GM19452 (cell line): Measurements from ENCODE around the gene ZBTB7C.

Source experiments
- ATAC-seq: cut with Tn5 transposase; IDR thresholded peaks from one replicate; pipeline ENCODE4 v1.9.1; 2021; ENCODE audit not compliant: unreplicated experiment

Gene ZBTB7C

DNA sequence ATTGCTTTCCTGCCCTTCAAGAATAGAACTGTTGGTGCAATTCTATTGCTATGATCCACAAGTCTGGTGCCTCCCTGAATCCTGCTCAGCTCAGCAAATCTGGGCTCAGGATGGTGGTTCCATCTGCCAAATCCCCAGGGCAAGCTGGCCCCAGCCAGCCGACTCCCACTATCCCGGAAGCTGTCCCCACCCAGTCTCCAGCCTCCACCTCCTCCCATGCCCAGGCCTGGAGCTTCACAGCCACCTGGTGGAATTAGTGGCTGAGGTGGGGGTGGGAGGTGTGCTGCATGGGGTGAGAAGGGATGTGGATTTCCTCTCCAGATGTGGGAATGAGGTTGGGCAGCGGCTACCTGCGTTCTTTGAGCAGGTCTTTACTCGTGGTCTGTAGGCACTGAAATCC, 359.4 kb downstream of the ZBTB7C start:
- no peak for ATAC-seq

DNA sequence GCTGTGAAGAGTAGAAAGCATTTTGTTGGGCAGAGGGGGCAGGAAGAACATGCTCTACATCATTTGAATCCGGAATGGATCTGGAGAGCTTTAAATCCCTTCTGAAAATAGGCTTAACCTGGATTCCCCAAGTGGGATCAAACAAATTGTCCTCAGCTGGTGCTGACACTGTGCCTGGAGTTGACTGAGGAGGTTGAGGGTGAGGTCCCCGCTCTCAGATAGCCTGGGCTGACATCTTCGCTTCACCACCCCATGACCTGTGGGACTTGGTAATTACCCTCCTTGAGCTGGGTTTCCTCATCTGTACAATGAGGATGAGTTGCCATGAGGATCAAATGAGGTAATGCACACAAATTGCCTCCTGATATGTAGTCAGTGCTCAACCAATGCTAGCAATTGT, 360.9 kb downstream of the ZBTB7C start:
- no peak for ATAC-seq

DNA sequence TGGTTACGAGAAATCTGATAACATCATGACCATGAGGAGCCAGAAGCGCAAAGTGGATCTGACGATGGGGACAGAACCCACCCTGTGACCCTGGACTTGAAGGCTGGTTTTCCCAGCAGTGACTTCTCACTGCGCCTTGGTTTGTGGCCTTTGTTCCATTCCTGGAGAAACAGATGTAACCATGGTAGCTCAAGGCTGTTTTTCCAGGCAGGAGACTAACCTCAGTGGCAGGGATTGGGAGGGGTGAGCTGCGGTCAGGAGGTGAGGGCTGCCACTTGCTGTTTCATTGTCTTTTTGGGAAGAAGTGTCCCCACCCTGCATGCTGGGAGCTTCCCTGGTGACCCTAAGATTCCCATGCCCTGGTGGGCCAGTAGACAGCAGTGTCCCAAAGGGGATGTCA, 362.3 kb downstream of the ZBTB7C start:
- no peak for ATAC-seq

DNA sequence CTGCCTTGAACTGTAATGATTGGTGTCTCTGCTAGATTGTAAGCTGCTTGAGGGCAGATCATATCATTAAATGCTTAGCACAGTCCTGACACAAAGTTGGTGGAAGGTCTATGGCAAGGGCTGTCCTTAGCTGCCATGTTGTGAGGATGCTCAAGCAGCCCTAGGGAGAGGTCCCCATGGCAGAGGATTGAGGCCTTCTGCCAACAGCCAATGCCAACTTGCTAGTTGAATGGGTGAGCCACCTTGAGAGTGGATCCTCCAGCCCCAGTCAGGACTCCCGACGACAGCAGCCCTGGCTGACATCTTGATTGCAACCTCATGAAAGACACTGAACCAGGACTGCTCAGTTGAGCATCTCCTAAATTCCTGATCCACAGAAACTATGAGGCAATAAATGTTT, 363.4 kb downstream of the ZBTB7C start:
- no peak for ATAC-seq

DNA sequence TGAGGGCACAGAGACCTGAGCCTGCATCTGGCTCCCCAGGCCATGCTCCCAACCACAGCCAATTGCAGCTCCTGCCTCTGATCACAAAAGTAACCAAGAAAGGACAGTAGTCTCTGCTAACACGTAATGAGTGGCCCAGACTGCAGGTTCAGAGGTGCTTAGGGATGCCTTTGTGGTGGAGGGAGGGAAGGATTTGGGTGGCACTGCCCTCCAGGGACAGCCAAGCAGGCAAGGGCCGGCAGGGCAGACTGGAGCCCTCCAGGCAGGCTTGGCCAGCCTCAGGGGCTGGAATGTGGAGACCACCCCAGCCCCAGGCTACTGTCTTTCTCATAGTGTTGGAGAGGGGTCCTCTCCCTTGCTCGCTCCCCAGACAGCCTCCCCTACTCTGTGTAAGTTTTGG, 364.2 kb downstream of the ZBTB7C start:
- no peak for ATAC-seq

DNA sequence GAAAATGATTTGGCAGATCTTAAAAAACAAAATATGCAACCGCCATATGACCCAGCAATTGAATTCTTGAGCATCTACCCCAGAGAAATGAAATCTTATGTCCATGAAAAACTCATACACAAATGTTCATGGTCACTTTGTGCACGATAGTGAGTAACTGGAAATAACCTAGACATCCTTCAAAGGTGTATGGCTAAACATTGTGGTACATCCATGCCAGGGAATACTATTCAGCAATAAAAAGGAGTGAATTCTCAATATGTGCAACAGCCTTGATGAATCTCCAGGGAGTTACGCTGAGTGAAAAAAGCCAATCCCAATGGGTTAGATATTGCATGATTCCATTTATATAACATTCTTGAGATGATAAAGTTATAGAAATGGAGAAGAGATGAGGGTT, 366.0 kb downstream of the ZBTB7C start:
- ATAC-seq: no peak

DNA sequence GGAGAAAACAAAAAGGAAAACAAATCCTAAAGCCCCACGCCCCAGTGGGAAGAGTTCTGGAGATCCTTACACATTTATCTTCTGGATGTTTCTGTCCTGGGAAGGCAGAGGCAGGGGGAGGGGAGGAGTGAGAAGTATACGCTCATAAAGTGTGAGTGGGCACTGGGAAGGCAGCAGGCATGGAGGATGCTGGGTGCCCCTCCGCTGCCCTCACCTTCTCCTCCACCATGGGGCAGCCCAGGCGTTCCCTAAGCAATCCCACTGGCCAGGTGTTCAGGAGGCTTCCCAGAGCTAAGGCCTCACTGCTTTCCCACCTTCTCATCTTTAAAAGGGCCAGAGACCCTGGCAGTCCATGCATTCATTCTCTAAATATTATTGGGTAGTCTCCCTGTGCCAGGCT, 366.8 kb downstream of the ZBTB7C start:
- no peak for ATAC-seq

DNA sequence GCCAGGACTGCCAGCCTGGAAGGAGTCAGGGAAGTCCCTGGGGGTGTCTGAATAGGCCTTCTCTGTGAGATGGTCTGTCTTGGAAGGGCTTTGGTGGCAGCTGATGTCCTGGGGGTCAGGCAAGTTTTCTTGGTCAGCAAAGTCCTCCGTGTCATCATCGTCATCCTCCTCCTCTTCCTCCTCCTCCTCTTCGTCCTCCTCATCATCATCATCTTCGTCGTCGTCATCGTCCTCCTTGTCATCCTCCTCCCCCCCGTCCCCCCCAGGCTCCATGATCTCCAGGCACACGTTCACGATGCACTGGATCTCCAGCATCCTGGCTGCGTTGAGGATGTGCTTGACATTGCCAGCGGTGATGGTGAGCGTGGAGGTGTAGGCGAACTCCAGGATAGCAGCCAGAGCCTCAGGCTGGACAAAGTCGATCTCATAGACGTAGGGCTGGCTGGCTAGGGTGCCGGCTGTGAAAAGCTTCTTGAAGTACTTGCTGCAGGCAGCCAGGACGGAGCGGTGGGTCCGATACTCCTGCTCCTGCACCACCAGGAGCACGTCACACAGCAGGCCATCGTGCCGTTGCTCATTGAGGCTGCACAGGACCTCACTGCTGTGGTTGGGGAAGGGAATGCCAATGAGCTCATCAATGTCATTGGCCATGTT, 368.6 kb downstream of the ZBTB7C start:
- ATAC-seq: no peak

DNA sequence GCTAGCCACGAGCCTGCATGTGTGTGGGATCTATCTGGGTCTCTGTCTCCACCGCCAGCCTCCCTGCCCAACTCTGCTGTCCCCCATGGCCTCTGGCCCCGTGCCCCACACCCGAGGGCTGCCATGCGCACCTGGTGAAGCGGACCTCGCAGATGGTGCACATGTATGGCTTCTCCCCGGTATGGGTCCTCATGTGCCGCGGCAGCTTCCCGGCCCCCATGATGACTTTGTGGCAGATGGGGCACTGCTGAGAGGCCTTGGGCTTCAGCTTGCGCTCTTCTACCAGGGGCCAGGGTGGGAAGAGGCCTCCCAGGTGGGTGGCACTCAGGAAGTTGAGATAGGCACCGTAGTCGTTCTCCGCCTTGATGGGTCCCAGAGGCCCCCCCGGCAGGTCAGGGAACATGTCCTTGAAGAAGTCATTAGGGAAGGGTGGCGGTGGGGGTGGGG, 369.4 kb downstream of the ZBTB7C start:
- ATAC-seq: no peak

DNA sequence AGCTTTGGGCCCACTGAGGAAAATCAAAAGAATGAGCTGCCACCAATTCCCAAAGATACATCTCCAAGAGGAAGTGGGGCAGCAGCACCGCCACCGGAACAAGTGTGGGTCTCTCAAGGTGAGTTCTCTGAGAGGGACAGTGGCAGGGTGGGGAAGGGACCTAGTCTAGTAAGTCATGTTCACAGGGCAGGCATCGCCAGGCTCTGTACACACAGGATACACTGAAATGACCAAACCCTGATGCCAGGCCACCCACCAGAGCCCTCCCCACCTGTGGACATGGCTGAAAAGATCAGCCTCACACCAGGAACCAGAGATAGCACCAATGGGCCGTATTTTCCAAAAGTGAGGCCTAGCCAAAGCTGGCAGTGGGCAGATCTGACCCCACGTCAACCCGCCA, 370.5 kb downstream of the ZBTB7C start:
- no peak for ATAC-seq

DNA sequence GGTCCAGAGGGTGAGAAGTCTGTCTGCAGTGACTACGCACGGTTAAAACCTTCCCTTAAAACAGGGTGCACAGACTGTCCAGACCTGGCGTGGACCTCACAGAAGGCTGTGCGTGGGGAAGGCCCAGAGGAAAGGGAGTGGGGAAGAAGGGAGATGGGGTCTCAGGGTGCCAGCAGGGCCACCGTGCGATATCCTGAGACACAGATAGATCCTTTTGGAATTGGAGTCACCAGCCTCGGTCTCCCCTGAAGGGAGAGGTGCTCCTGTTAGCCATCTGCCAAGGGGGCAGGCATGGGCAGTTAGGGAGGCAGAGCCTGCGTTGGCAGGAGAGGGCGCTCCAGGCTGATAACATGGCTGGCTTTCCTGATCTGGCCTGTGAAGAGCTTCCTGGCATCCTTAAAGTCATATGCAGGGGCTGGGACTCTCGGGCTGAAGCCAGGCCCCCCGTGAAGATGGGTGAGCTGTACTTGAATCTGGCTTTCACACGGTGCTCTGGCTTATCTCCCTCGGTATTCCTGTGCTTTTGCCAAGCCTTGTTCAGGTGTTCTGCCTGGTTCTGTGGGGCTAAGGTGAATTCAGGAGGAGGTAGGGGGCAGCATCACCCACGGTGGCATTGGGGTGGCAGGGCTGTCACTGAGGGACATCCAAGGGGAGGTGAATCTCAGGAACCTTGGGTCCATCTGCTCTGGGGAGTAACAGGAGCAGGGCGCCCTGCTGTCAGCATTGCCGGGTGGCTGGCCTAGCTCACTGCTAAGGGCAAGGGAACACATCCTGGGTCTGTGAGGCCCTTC, 371.5 kb downstream of the ZBTB7C start:
- no peak for ATAC-seq

DNA sequence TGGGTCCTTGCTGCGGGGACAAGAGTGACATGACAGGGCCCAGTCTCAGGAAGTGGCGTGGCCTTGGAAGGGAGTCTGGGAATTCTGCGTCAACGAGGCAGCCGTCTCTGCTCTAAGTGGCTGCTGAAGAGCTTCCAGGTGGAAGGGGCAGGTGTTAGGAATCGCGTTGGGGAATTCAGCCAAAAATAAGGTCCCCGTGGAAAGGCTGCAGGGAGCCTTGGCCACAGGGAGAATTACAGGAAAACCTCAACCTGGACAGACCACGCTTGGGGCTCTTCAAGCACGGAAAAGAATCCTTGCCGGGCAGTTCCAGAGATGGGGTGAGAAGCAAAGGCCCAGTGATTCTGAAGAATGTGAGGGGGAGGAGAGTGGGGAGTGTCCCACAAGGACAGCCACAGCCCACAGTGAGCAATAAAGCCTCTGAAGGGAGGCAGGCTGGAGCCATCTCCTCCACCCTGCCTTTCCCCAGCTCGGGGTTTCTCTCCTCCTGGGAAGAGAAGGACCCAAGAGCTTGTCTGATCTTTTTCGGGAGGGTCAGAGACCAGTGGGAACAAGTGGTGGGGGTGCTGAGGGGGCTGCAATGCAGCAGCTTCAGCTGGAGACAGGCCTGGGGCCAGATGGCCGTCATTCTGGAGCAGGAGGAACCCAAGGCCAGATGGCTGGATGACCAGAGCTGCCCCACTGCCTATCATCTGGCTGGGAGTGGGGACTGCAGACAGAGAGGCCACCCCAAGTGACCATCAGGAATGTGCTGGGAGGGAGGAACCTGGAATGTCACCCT, 372.4 kb downstream of the ZBTB7C start:
- no peak for ATAC-seq

DNA sequence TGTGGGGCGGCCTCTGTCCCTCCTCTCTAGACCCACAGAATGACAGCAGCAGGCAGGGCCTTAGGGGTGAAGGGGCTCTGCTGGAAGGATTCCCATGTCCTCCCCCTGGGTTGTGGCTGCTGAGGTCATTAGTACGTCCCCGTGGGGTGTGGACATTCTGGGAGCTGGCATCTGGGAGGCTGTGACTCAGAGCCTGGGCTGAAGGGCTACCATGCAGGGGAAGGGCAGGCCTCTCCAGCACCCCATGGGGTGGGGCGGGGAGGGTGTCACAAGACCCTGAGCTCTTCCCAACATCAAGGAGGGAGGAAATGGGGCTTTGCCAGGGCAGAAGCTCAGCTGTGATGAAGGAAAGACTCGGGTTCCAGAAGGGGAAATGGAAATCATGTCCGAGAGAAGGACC, 373.0 kb downstream of the ZBTB7C start:
- ATAC-seq: no peak

DNA sequence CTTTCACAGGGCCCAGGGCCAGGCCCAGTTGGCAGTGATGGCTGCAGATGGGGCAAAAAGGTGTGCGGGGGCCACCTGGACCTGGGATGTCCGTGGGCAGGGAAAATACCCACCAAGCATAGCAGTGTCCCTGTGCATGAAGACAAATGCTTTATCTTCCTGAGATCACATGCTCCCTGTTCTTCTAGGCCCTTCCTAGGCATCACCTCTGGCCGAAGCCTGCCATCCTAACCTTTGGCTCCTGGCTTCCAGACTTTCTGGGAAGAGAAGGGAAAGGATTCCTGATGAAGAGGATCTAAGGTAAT, 373.7 kb downstream of the ZBTB7C start:
- no peak for ATAC-seq

DNA sequence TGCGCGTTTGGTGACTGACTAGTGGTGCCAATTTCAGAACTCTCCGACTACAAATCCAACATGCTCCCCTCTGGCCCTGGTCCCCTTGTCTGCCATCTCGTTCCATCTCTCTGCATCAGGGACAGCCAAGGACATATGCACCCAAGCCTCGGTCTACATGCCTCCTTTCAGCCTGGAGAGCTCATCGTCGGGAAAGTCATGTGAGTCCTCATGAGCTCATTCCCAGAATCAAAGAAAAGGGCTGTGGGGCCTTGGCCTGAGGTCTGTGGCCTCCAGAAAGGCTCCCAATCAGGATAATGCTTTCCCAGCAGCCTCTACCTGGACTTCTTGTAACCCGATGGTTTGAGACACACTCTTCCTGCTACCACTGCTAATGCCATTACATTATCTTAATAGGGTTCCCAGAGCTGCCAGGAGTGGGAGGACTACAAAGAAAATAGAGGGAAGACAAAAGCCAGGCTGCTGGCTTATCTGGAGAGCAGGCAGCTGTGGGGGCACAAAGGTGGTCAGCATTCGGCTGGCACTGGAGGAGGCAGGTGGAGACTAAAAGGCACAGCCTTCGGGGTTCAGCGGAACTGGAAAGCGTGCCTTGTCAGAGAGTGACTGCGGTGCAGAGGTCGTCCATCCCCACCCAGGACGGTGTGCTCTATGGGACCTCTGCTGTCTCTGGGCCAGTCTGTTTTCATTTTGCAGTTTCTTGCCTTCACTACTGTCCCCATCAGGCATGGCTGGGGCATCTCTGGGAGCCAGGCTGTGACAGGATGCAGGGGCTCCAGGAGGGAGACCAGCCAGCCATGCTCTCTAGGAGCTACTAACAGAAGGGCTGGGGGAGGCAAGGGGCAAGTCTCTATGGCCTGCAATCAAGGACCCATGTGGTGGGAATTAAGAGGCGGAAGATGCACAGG, 374.3 kb downstream of the ZBTB7C start:
- no peak for ATAC-seq

DNA sequence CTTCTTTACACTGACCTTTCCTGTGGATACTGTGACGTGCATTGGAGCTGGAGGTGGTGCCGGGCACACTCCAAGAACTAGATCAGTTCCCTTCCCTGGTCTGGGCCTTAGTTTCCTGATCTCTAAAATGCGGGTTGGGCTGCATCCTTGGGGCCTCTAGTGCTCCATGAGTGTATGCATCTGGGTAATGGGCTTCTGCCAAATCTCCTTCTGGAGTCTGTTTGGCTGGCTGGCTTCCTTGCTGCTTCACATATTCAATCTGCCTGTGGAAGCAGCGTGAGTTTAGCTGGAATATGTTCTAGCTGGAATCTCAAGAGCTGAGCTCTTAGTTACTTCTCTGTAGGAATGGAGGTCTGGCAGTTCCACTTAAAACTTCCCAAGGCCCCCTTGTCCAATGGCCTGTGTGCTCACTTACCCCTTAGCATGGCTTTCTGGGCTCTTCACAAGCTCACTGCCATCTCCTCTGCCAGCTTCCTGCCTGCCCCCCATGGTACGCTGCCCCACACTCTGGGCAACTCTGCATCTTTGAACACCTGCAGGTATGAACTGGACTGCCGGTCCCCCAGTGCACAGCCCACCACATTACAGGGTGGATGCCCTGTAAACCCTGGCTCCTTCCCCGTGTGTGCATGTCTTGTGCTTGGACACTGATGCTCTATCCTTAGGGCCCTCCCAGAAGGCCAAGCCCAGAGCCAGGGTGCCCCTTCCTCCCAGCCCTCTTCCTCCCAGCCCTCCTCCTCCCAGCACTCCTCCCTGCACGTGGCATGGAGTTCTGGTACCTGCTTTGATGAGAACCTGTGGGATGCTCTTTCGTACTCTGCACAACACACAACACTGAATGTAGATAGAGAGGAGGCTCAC, 375.2 kb downstream of the ZBTB7C start:
- no peak for ATAC-seq

DNA sequence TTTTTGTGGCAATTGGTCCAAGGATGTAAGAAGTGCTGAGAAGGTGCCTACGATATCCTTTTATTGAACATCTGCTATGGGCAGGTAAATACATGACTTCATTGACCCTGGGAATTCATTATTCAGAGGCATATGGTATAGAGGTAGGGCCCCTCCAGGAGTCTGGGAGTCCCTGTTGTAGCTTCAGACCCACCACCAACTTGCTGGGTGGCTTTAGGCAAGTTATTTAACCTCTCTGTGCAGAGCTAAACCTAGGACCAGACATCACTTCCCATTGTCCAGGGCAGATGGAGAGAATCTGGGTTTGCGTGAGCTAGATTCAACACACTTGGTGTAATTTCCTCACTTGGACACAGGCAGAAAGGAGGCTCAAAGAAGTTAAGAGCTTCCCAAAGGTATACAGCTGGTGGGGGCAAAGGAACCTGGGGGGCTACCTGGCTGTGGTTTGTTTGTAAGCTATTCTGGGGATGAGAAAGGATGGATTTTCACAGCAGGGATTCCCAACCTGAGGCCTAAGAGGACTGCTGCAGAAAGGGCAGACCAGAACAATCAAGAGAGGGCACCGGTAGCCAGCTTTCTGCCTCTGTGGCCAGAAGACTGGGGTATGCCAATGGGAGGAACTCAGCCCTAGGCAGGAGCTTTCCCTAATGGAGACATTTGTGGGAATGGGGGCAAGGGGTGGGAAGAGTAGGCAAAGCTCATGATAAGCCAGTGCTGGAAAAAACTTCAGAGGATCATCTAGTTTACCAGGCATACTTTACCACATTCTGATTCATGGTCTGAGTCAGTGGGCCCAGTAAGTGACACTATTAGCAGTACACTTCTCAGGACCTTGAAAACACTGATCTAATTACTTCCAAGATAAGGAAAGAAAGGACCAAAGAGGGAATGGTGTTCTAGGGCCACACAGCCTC, 376.1 kb downstream of the ZBTB7C start:
- ATAC-seq: no peak

DNA sequence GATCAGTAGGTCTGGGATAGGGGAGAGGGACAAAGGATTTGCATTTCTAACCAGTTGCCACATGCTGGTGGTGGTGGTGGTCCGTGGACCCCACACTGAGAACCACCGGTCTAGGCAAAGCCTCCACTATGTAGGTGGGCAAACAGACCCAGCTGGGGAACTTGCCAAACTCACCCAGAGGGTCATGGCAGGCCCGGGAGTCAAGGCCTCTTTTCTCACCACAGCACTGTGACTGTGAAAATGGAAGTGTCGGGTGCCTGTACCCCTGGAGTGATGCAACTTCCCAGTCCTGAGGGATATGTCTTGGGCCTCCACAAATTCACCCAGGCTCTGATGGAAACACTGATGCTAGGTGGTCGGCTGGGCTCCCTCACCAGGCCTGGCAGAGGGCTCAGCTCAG, 377.5 kb downstream of the ZBTB7C start:
- ATAC-seq: no peak
